ENCODE measurements around the gene COL8A1.

The COL8A1 gene

DNA sequence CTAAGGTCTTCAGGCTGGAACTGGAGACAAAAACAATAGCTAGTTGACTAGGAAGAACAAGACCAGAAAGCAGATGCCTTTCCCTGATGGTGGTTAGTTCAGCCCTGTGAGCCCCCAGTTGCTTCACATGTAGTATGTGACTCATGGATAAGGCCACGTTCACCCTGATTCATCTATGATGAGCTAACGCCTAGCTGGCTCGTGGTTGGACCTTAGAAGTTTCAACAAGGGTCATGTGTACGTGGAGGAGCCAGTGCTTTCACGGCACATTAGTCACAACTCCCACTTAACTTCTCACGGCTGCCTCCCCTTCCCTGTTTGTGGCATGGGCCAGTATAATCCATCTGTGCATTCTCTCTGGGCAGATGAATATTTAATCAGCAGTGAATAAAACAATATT is 20.6 kb downstream of the COL8A1 start:
- peaks cover 11% of the 10 kb centered on the region for H3K4me1 ChIP-seq (ENCODE audit: insufficient read depth, low read length)
- H3K36me3 ChIP-seq (ENCODE audit: insufficient read depth, low read depth, low read length) = no peaks in the 10 kb centered on the region
- no peaks in the 10 kb centered on the region for H3K9me3 ChIP-seq (ENCODE audit: insufficient read depth, low read depth, low read length)
- H3K27me3 ChIP-seq (ENCODE audit: insufficient read depth, low read length) = no peaks in the 10 kb centered on the region
- H3K9ac ChIP-seq (ENCODE audit: low read depth, low read length) = no peak overlapping the region
- no peak overlapping the region for H3K27ac ChIP-seq (ENCODE audit: low read length)
- no peak overlapping the region for H3K4me3 ChIP-seq (ENCODE audit: low read length)

DNA sequence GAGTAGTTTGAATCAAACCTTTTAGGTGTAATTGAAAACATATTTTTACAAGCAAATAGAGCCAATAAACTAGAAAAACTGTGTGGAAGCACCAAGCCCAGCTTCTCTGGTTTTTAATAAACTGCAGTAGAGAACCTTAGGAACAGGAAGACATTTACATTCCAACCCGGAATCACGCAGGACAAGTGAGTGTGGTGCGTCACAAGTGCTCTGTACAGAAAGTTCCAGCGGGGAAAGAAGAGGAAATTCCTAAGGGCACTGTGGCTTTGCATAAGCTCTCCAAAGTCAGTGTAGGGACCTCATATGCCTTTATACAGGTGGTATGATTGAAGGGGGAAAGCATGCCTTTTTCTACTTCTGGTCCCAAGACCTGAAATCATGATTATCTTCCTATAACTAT is 21.6 kb downstream of the COL8A1 start:
- Histone ChIP-seq H3K36me3 (ENCODE audit: insufficient read depth, low read depth, low read length) (no peaks in the 10 kb centered on the region), H3K27me3 (ENCODE audit: insufficient read depth, low read length) (no peaks in the 10 kb centered on the region), H3K9me3 (ENCODE audit: insufficient read depth, low read depth, low read length) (no peaks in the 10 kb centered on the region), H3K4me3 (ENCODE audit: low read length) (no peak overlapping the region), H3K27ac (ENCODE audit: low read length) (no peak overlapping the region), H3K4me1 (ENCODE audit: insufficient read depth, low read length) (peaks cover 11% of the 10 kb centered on the region), H3K9ac (ENCODE audit: low read depth, low read length) (no peak overlapping the region)

DNA sequence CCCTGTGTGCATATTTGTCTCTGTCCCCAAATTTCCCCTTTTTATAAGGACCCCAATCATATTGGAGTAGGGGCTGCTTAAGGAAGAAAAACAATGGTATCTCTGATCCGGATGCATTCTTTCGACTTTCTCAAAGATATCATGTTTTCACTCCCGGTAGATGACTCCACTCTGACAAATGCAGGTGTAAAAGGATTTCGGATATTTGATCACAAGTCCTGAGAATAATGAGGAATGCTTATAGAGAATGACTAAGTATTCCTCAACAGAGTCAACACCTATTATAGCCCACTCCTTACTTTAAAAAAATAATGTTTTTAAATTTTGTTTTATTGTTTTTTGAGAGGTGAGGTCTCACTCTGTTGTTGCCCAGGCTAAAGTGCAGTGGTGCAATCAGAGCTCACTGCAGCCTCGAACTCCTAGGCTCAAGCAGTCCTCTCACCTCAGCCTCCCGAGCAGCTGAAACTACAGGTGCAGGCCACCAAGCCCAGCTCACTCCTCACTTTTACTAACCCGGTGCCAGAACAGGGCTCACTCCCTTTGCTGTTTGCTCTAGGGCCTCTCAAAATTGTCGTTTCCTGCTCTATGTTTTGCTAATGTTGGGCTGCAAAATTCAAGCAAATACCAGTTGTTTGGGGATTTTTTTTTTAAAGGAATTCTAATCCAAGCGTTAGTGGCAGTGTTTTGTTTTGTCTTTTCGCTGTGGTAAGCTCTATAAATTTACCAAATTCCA is 24.6 kb downstream of the COL8A1 start:
- Histone ChIP-seq H3K9me3 (ENCODE audit: insufficient read depth, low read depth, low read length) (no peaks in the 10 kb centered on the region), H3K4me1 (ENCODE audit: insufficient read depth, low read length) (peaks cover 14% of the 10 kb centered on the region), H3K4me3 (ENCODE audit: low read length) (no peak overlapping the region), H3K27ac (ENCODE audit: low read length) (no peak overlapping the region), H3K36me3 (ENCODE audit: insufficient read depth, low read depth, low read length) (no peaks in the 10 kb centered on the region), H3K9ac (ENCODE audit: low read depth, low read length) (no peak overlapping the region), H3K27me3 (ENCODE audit: insufficient read depth, low read length) (no peaks in the 10 kb centered on the region)

DNA sequence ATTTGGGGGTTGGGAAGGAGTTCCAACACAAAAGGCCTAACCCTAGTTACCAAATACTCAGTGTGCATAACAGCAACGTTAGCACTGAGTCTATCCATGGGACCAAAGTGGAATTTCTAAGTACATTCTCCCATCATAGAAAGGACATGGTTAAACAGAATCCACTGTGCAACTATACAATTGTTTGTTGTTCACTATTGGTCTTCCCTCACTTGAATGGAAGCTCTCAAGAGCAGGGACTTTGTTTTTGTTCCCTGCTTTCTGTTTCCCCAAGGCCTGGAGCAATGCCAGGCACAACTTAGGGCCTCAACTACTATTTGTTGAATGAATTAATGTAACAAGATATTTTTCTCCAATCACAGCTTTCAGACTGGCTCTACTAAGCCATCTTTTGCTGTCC is 25.6 kb downstream of the COL8A1 start:
- Histone ChIP-seq H3K27me3 (ENCODE audit: insufficient read depth, low read length) (no peaks in the 10 kb centered on the region), H3K9me3 (ENCODE audit: insufficient read depth, low read depth, low read length) (no peaks in the 10 kb centered on the region), H3K36me3 (ENCODE audit: insufficient read depth, low read depth, low read length) (no peaks in the 10 kb centered on the region), H3K27ac (ENCODE audit: low read length) (no peak overlapping the region), H3K4me3 (ENCODE audit: low read length) (no peak overlapping the region), H3K9ac (ENCODE audit: low read depth, low read length) (no peak overlapping the region), H3K4me1 (ENCODE audit: insufficient read depth, low read length) (peaks cover 12% of the 10 kb centered on the region)

DNA sequence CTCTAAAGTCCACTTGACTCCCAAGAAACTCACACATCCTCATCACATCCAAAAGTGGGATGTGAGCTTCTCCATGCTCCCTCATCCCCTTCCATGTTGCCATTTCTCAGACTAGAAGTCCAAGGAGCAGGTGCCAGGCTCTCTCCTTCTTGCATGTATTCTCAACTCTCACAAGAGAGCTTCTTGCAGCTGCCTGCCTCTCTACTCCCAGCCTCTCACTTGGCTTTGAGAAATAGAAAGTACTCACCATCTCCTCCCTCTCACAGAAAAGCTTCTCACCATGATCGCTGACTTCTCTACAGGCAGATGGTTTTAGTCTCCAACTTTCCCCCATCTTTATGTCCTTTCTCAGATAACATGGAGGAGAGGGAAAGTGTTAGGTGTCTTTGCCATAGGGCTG is 26.6 kb downstream of the COL8A1 start:
- Histone ChIP-seq H3K27ac (ENCODE audit: low read length) (no peak overlapping the region), H3K9me3 (ENCODE audit: insufficient read depth, low read depth, low read length) (no peaks in the 10 kb centered on the region), H3K4me1 (ENCODE audit: insufficient read depth, low read length) (peaks cover 12% of the 10 kb centered on the region), H3K9ac (ENCODE audit: low read depth, low read length) (no peak overlapping the region), H3K4me3 (ENCODE audit: low read length) (no peak overlapping the region), H3K36me3 (ENCODE audit: insufficient read depth, low read depth, low read length) (no peaks in the 10 kb centered on the region), H3K27me3 (ENCODE audit: insufficient read depth, low read length) (no peaks in the 10 kb centered on the region)

DNA sequence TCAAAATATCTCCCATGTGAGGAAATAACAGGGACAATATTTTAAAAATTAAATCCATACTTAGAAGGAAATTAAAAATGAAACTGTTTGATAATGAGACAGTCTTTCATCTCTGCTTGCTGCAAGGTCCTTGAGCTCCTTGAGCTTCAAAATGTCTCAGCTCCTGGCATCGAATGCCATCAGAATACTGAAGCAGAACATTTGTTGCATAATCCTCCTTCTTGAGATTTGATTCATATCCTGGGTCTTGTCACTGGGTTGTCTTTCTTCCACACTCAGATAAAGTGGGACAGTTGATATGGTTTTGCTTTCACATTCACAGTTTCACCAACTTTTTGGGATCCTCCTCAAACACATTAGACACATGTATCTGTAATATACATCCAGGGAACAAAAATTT is 27.8 kb downstream of the COL8A1 start:
- peaks cover 12% of the 10 kb centered on the region for H3K4me1 ChIP-seq (ENCODE audit: insufficient read depth, low read length)
- no peak overlapping the region for H3K27ac ChIP-seq (ENCODE audit: low read length)
- no peaks in the 10 kb centered on the region for H3K36me3 ChIP-seq (ENCODE audit: insufficient read depth, low read depth, low read length)
- H3K9me3 ChIP-seq (ENCODE audit: insufficient read depth, low read depth, low read length) = no peaks in the 10 kb centered on the region
- H3K27me3 ChIP-seq (ENCODE audit: insufficient read depth, low read length) = no peaks in the 10 kb centered on the region
- H3K9ac ChIP-seq (ENCODE audit: low read depth, low read length) = no peak overlapping the region
- no peak overlapping the region for H3K4me3 ChIP-seq (ENCODE audit: low read length)

DNA sequence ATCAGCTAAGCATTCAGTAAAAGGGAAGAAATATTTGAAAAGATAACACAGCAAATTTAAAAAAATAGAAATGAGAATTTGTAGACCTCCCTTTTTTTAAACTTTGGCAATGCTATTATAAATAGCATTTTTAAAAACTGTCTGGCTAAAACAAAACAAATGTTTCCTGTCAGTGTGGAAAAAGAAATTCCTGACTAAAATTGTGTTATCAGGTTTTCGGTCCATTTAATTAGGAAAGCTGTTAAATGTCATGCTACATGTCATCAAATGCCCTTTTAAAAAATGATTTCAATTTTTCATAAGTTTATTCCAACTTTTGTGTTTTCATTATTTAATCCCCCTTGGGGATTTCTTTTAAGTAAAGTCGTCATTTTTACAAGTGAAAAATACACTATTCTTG is 29.6 kb downstream of the COL8A1 start:
- no peak overlapping the region for H3K27ac ChIP-seq (ENCODE audit: low read length)
- H3K27me3 ChIP-seq (ENCODE audit: insufficient read depth, low read length) = no peaks in the 10 kb centered on the region
- H3K9me3 ChIP-seq (ENCODE audit: insufficient read depth, low read depth, low read length) = no peaks in the 10 kb centered on the region
- no peaks in the 10 kb centered on the region for H3K36me3 ChIP-seq (ENCODE audit: insufficient read depth, low read depth, low read length)
- H3K9ac ChIP-seq (ENCODE audit: low read depth, low read length) = no peak overlapping the region
- H3K4me1 ChIP-seq (ENCODE audit: insufficient read depth, low read length) = peaks cover 5% of the 10 kb centered on the region; the same call in 1 of the 2 replicates
- H3K4me3 ChIP-seq (ENCODE audit: low read length) = no peak overlapping the region

DNA sequence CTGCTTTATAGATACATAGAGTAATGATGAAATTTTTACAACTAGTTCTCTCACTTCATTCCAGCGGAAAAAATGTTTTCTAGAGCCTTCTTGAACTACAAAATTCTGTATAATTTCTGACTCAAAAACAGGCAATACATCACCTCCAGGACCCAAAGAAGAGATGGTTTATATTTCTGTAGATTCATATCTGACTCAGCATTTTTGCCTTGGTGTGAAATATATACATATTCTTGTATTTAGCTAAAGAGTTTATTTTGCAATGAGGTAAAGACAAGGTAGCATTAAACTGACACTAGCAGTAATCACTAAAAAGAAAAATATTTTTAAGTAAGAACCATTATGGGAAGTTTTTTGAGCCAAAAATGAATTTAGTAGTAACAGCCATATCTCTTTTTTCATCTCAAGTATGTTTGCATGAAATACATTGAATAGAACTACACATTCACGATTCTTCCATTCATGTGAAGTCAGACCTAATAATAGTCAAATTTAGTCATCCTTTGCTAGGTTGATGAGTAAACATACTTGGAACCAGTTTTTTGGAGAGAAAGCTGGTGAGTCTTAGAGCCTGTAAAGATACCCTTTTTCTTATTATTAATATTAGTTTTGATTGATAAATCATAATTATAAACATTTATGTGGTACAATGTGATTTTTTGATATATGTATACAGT is 31.6 kb downstream of the COL8A1 start:
- Histone ChIP-seq H3K9me3 (ENCODE audit: insufficient read depth, low read depth, low read length) (no peaks in the 10 kb centered on the region), H3K27ac (ENCODE audit: low read length) (no peak overlapping the region), H3K36me3 (ENCODE audit: insufficient read depth, low read depth, low read length) (no peaks in the 10 kb centered on the region), H3K27me3 (ENCODE audit: insufficient read depth, low read length) (no peaks in the 10 kb centered on the region), H3K4me1 (ENCODE audit: insufficient read depth, low read length) (peaks cover 3% of the 10 kb centered on the region; the same call in 1 of the 2 replicates), H3K9ac (ENCODE audit: low read depth, low read length) (no peak overlapping the region), H3K4me3 (ENCODE audit: low read length) (no peak overlapping the region)

DNA sequence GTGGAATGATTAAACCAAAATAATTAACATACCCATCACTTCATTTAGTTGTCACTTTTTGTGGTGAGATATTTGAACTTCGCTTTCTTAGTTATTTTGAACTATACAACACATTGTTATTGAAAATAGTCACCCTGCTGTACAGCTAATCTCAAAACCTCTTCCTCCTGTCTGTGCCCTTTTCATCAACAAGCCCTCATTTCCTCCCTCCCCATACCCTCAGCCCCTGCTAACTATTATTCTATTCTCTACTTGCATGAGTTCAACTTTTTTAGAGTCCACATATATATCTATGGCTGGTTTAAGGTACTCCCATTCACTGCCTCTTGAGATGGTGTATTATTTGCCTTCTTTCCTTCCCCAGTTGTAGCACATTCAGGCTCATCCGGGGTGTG is 32.2 kb downstream of the COL8A1 start:
- Histone ChIP-seq H3K9ac (ENCODE audit: low read depth, low read length) (no peak overlapping the region), H3K27ac (ENCODE audit: low read length) (no peak overlapping the region), H3K27me3 (ENCODE audit: insufficient read depth, low read length) (no peaks in the 10 kb centered on the region), H3K9me3 (ENCODE audit: insufficient read depth, low read depth, low read length) (no peaks in the 10 kb centered on the region), H3K4me1 (ENCODE audit: insufficient read depth, low read length) (peaks cover 3% of the 10 kb centered on the region; the same call in 1 of the 2 replicates), H3K4me3 (ENCODE audit: low read length) (no peak overlapping the region), H3K36me3 (ENCODE audit: insufficient read depth, low read depth, low read length) (no peaks in the 10 kb centered on the region)

DNA sequence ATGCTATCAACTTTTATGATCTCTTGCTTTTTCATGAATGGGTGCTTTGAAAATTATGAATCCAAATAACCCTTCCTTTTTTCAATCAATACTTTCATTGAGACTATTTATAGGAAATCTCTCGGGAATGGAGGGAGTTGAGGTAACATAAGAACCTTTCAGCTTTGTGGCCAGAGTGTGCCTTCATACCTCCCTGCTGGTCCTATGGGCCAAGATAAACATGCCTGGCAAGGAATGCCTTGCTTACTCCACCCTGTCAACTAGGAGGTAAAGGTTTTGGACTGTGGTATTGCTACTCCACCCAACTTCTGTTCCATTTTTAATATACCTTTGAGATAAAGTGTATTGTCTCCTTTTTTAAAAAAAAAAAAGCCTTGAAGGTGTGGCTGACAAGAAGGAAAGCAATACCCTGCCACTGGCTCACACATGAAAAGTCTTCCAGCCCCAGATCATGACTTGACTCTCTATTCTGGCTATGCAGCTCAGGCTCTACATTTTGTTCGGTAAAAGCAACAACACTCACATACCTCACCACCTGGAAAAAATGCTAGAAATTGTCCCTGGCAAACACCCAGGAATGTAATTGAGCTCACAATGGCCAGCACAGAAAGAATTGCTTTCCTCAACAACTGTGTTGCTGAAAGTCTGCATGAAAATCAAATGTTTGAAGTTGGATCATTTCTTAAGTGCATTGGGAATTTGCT is 35.8 kb downstream of the COL8A1 start:
- H3K27me3 ChIP-seq (ENCODE audit: insufficient read depth, low read length) = no peaks in the 10 kb centered on the region
- no peak overlapping the region for H3K4me3 ChIP-seq (ENCODE audit: low read length)
- H3K27ac ChIP-seq (ENCODE audit: low read length) = no peak overlapping the region

DNA sequence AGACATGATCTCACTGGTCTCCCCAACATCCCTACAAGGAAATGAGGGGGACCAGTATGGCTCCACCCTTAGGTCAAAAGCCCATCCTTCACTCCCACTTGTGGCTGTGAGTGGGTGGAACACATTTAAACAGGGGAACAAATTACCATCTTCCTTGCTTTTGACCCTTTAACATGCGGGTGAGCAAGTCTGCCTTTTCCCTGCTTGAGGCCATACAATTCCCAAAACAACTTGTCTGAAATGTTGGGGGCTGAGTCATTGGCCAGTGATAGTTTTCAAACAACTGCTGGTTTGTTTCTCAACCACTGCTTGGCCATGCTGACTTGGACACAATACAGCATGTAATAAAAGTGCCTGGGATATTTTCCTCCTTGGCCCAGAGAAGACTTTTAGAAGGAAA is 39.6 kb downstream of the COL8A1 start:
- H3K9me3 ChIP-seq (ENCODE audit: insufficient read depth, low read depth, low read length) = no peaks in the 10 kb centered on the region
- no peaks in the 10 kb centered on the region for H3K36me3 ChIP-seq (ENCODE audit: insufficient read depth, low read depth, low read length)
- no peak overlapping the region for H3K27ac ChIP-seq (ENCODE audit: low read length)

More for the DNA sequence above, 35.8 kb downstream of the COL8A1 start:
- Histone ChIP-seq H3K4me1 (ENCODE audit: insufficient read depth, low read length) (peaks cover 4% of the 10 kb centered on the region; the same call in 1 of the 2 replicates), H3K9ac (ENCODE audit: low read depth, low read length) (no peak overlapping the region), H3K9me3 (ENCODE audit: insufficient read depth, low read depth, low read length) (no peaks in the 10 kb centered on the region), H3K36me3 (ENCODE audit: insufficient read depth, low read depth, low read length) (no peaks in the 10 kb centered on the region)

DNA sequence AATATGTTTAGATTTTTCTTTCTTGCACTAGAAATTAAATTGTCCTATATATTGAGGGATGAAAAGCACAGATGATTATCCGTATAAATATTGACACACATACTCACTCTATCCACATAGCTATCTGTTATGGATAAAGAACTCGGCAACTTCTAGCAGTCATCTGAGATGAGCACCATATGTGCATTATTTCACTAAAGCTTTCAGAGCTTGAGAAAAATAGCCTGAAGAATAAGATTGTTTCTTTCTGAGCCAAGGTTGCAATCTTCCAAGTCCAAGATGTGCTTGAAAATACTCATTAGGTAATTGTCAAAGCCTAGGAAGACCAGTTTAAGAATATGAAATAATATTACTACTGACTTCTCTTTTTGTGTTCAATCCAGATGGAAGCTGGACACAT is 40.5 kb downstream of the COL8A1 start:
- H3K27ac ChIP-seq (ENCODE audit: low read length) = no peak overlapping the region
- no peaks in the 10 kb centered on the region for H3K27me3 ChIP-seq (ENCODE audit: insufficient read depth, low read length)
- H3K4me1 ChIP-seq (ENCODE audit: insufficient read depth, low read length) = peaks cover 4% of the 10 kb centered on the region; the same call in 1 of the 2 replicates
- no peak overlapping the region for H3K9ac ChIP-seq (ENCODE audit: low read depth, low read length)
- no peaks in the 10 kb centered on the region for H3K9me3 ChIP-seq (ENCODE audit: insufficient read depth, low read depth, low read length)
- H3K4me3 ChIP-seq (ENCODE audit: low read length) = no peak overlapping the region
- no peaks in the 10 kb centered on the region for H3K36me3 ChIP-seq (ENCODE audit: insufficient read depth, low read depth, low read length)

More for the DNA sequence above, 39.6 kb downstream of the COL8A1 start:
- Histone ChIP-seq H3K4me3 (ENCODE audit: low read length) (no peak overlapping the region), H3K4me1 (ENCODE audit: insufficient read depth, low read length) (peaks cover 4% of the 10 kb centered on the region; the same call in 1 of the 2 replicates), H3K9ac (ENCODE audit: low read depth, low read length) (no peak overlapping the region), H3K27me3 (ENCODE audit: insufficient read depth, low read length) (no peaks in the 10 kb centered on the region)
